HS-27A (cell line): ENCODE results near the gene HMGXB4.

Experiments used
- DNase-seq: peaks from one replicate; pipeline ENCODE4 v3.0.0-alpha.2; 2012; ENCODE audit warnings: low read depth, missing footprints

Gene HMGXB4

GRCh38 chr22:35310556-35311550 lies 53.6 kb downstream of the HMGXB4 start:
- DNase-seq = no peak

GRCh38 chr22:35311551-35311999 lies 54.3 kb downstream of the HMGXB4 start:
- DNase-seq = no peak

- DNase-seq = no peak
Measured at GRCh38 chr22:35312198-35313059, 55.1 kb downstream of the HMGXB4 start.

GRCh38 chr22:35313311-35314121 lies 56.2 kb downstream of the HMGXB4 start:
- DNase-seq = peak; percentile 29

DNA sequence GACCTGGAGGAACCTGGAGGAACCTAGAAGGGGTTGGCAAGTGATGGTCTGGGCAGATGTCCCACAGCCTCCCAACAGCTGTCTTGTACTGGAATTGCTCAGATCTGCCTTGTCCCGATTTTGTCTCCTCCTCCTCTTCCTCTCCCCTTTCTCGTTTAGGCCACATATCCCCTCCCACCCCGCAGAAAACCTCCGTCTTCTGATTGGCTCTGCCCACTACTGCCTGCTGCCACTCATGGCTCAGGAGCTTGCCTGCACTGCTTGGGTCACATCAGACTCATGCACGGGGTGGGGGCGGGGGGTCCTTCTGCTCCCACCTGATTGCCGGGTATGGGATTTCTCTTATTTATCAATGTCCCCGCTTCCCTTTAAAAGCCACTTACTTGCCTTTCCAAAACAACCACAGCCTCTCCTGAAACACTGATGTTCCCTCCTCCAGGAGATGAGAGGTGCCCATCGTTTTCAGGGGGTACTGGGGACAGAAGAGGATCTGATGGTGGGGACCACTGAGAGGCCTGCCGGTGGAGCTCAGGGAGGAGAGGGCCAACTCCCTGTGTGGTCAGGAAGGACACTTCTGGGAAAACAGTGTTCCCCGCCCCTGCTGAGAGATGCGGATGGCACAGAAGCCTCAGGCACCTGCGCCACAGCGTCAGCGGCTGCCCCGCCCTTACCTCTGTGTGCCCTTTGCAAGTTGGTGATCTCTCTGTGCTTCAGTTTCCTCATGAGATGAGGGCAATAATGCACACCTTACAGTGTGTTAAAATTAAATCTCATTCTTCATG lies 57.1 kb downstream of the HMGXB4 start:
- no peak for DNase-seq

- no peak for DNase-seq
Measured at GRCh38 chr22:35315141-35315854, 58.0 kb downstream of the HMGXB4 start.

DNA sequence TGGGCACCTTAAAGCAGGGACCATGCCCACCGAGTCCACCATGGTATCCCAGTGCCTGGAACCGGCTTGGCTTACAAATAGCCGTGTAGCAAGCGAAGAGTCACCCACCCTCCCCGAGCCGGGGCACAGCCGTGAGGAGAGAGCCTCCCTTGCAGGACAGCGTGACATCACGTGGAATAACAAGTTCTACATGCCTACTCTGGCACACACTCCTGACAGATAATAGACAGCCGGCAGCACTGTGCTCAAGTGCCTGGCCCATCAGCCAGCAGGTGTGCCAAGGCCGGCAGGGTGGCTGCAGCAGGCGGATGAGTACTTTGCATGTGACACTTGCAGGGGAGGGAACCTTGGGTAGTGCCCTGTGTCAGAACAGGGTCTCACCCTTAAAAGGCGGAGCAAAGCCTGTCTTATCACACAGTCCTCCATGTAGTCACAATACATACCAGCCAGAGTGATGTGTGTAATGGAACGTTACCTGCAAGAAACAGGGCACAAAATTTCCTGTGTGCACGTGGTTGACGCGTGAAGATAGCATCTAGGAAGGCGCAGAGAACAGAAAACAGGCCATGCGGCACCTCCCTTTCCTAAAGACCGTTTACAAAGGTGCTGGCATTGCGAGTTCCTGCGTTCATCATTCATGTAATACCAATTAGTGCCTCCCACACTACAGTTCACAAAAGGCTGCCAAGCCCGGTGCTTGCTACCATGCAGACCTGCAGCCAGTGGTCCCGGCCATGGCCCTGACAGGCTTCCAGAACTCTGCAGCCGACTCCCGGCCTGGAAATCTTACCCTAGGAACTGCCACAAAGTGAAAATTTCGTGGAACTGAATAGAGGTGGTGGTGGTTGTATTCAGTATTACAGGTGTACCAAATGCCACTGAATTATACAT lies 58.8 kb downstream of the HMGXB4 start:
- DNase-seq = no peak

DNA sequence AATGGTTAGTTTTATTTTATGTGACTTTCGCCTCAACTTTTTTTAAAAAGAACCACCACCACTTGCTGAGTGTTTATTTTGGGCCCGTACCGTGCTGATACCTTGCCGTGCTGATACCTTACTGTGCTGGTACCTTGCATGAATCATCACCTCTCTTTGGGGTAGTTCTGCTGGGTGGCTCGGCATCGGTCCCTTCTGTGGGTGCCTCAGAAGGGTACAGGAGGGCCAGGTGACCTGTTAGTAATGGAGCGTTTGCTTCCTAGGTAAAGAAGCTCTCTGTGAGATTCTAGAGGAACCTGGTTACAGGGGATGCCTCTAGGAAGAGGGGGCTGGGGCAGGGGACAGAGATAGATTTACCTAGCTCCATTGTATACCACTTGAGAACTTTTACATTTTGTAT lies 59.5 kb downstream of the HMGXB4 start:
- DNase-seq = no peak

DNA sequence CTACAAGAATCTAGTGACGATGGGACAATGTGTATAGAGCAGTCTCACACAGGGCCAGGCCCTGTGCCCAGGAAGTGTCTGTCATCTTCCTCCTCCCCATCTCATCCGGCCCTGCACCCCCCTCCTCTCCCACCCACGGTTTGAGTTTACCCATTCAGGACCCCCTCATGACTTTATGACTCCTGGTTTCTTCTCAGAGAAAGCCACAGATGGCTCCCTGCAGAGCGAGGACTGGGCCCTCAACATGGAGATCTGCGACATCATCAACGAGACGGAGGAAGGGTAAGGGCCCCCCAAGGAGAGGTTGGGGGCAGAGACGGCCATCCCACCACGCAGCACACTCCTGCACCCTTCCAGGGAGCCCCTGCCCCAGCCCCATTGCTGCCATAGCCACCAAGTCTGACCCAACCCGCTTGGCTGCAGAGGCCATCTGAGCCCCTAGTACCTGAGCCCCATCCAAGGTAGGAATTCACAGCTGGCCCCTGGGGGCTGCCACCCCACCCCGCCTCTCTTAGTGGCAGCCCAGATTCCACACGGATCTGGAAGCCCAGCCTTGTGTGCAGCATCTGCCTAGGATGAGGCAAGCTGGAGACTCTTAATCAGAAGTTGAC lies 60.5 kb downstream of the HMGXB4 start:
- DNase-seq = no peak

GRCh38 chr22:35318346-35319215 lies 61.3 kb downstream of the HMGXB4 start:
- no peak for DNase-seq

DNA sequence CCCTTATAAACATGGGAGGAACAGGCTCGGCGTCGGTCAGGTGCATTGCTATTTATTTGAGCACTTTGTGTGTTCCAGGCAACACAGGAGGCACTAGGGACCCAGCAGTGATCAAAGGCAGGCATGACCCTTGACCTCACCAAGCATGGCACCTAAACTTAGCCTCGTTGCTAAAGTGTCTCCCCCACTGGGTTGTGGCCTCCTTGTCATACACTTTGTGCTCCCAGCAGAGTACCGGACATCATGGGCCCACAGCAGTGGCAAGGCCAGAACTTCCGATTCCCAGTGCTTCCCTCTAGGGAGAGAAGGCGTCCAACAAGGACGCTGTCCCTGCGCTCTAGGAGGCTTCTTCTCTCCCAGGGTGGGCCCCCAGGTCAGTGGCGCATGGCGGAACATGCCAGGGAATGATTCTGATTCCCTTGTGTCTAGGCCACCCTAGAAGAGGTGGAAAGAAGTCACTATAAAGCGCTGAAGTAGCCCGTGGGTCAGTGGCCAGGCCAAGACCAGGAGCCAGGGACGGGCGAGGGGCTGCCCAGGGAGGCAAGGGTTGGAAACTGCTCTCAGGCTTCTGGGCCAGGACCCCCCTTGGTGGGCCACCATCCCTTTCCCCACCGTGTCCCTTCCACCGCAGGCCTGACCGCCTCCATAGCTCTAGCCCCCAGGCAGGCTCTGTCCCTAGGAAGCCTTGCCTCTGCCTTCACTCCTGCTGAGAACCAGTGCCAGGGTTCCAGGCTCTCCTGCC lies 62.1 kb downstream of the HMGXB4 start:
- no peak for DNase-seq

GRCh38 chr22:35322126-35322525 lies 64.8 kb downstream of the HMGXB4 start:
- DNase-seq = no peak

DNA sequence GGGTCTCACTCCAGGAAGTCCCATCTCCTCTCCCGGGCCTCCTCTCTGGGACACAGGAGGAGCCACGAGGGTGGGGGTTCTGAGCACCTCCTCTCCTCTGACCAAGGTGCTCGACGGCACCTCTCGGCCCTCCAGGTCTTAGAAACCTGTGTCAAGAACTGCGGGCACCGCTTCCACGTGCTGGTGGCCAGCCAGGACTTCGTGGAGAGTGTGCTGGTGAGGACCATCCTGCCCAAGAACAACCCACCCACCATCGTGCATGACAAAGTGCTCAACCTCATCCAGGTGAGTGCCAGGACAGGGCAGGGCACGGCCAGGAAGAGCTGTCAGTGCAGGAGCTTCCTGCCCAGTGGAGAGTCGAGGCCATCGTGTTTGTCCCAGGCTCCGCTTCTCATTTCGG lies 65.6 kb downstream of the HMGXB4 start:
- no peak for DNase-seq

DNA sequence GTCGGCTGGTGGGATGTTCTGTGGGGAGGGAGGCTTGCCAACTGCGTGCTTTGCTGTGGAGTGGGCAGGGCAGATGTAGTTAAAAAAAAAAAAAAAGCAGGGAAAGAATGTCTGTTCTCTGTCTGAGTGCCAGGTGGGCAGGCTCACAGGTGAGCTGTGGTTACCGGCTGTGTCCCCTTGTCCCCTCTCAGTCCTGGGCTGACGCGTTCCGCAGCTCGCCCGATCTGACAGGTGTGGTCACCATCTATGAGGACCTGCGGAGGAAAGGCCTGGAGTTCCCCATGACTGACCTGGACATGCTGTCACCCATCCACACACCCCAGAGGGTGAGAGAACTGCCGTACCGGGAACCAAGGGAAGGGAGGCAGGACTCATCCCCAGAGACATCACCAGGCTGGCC lies 66.0 kb downstream of the HMGXB4 start:
- no peak for DNase-seq

DNA sequence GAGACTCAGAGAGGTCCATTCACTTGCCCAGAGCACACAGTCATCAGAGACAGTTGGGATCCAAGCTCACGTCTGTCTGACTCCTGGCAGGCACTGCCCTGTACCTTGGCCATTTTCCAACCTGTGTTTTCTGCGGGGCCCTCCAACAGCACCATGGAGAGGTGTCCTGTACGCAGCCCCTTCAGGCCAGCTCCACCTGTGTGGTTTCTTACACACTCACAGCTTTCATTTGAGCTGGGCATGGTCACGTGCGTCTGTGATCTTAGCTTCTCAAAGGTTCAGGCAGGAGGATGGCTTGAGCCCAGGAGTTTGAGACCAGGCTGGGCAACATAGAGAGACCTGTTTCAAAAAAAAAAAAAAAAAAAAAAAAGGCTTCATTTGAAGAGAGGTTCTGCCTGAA lies 66.8 kb downstream of the HMGXB4 start:
- DNase-seq = no peak

DNA sequence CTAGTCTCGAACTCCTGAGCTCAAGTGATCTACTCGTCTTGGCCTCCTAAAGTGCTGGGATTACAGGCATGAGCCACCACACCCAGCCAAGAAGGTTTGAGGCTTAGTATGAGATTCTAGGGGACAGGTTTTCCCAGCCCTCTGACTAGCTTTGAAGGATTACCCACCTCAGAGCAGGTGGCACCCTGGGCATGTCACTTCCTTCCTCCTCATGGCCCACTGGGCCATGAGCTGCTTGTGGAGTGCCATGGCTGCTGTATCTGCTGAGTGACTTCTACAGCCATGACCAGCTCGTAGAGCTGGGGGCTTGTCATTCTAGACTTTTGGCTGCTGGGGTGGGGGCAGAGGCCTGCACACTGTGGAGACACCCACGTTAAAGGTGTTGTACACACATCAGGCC lies 67.5 kb downstream of the HMGXB4 start:
- DNase-seq = no peak

DNA sequence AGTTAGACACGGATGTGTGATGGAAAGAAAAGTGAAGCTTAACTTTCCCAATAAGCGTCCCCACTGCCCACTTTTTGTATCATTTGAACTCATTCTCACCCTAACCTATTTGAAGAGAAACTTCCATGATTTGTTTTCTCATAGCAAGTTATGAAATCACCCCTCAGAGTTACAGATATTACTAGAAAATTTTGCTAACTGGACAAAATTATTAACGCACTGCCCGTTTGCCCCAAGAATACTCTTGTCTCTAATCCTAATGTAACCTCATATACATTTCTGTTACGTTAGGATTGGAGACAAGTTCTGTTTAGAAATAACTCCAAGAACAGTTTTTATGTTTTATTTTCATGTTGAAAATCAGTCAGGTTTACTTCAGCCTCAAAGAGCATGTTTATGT lies 67.9 kb downstream of the HMGXB4 start:
- no peak for DNase-seq
